ENCODE data around the gene DLG1. TPM values are rescaled to one million over a fixed set of nuclear protein-coding genes. Genes with fewer than 3 reads are reported as not detected.

Gene DLG1
- total and polyA plus RNA-seq, 4 donors = 12.7 to 51.2 (median 22.3) TPM

- H3K9me3 ChIP-seq (ENCODE audit: control insufficient read depth in 4 of 4, low read length in 3 of 4) = peaks cover 0 to 6% (median 2%) of the 10 kb centered on the region in 4 donors
- H3K27me3 ChIP-seq (ENCODE audit: control insufficient read depth in 4 of 4, insufficient read depth in 4 of 4, low read length in 3 of 4) = no peaks in the 10 kb centered on the region
- H3K4me1 ChIP-seq (ENCODE audit: control insufficient read depth in 4 of 4, insufficient read depth in 4 of 4, low read length in 3 of 4) = no peaks in the 10 kb centered on the region
- 77% methylated on average over 7 of the region's 7 CpGs for WGBS
- no peak overlapping the region for H3K4me3 ChIP-seq (ENCODE audit: low read depth in 1 of 3, low read length in 3 of 3)
- TF ChIP-seq SP1 (IDR thresholded peaks at IDR 0.05) = no peak
- TF ChIP-seq CTCF (IDR thresholded peaks at IDR 0.05; ENCODE audit: low read depth, low read length, missing input control) = no peak
- no peak for TF ChIP-seq HNF4A (conservative IDR thresholded peaks at IDR 0.05)
- no peak for TF ChIP-seq YY1 (IDR thresholded peaks at IDR 0.05)
- TF ChIP-seq FOXA2 (IDR thresholded peaks at IDR 0.05) = no peak
- TF ChIP-seq EGR1 (IDR thresholded peaks at IDR 0.05; ENCODE audit: low read depth in 2 of 2) = no peak
- no peak for TF ChIP-seq ATF3 (IDR thresholded peaks at IDR 0.05)
- no peak for TF ChIP-seq MAX (IDR thresholded peaks at IDR 0.05)
- no peak for TF ChIP-seq RAD21 (IDR thresholded peaks at IDR 0.05)
- TF ChIP-seq FOXA1 (IDR thresholded peaks at IDR 0.05) = no peak
- TF ChIP-seq HNF4G (IDR thresholded peaks at IDR 0.05) = no peak
- TF ChIP-seq TAF1 (conservative IDR thresholded peaks at IDR 0.05) = no peak
- TF ChIP-seq JUND (IDR thresholded peaks at IDR 0.05) = no peak
- TF ChIP-seq NR2F2 (IDR thresholded peaks at IDR 0.05) = no peak
- no peak for TF ChIP-seq REST (IDR thresholded peaks at IDR 0.05)
- no peak for TF ChIP-seq GABPA (IDR thresholded peaks at IDR 0.05 in 1 of 2, conservative IDR thresholded peaks at IDR 0.05 in 1 of 2)
- TF ChIP-seq RXRA (IDR thresholded peaks at IDR 0.05) = no peak
- no peak for TF ChIP-seq ZBTB33 (IDR thresholded peaks at IDR 0.05)
- DNase-seq (ENCODE audit: low spot score) = no peak
- no peak overlapping the region for H3K9ac ChIP-seq (ENCODE audit: low read depth in 1 of 2, low read length in 2 of 2)
- H3K27ac ChIP-seq (ENCODE audit: low read depth in 1 of 2, low read length in 2 of 2) = no peak overlapping the region
- peaks cover 0 to 3% (median under 1%) of the 10 kb centered on the region in 4 donors for H3K36me3 ChIP-seq (ENCODE audit: control insufficient read depth in 4 of 4, insufficient read depth in 3 of 4, low read depth in 1 of 4, low read length in 3 of 4)
These were observed 45.0 kb downstream of the DLG1 start for GRCh38 chr3:197253238-197253947.

Data from liver (tissue), 9 donors.